ENCODE results near the gene SCYL2. TPM values are rescaled to one million over a fixed set of nuclear protein-coding genes. Genes with fewer than 3 reads are reported as not detected.

The SCYL2 gene
- 31.8 and 33.8 TPM in 2 replicates for total RNA-seq

GRCh38 chr12:100266835-100267602 is at the start of gene SCYL2, which contains the start of gene DEPDC4:
Gene SCYL2, plus strand, starts transcription at chr12:100267177. Its CDS starts 15,794 bp downstream, at chr12:100282971.
Gene DEPDC4, minus strand, starts transcription at chr12:100267079. Its CDS starts 3 bp downstream, at chr12:100267076.

GRCh38 chr12:100356644-100357223 is 89.8 kb downstream of the SCYL2 start, which contains the start of gene SLC17A8:
Gene SLC17A8, plus strand, starts transcription at chr12:100357074. Its CDS starts 318 bp downstream, at chr12:100357392.

Other genes with a start within 250 kb of the SCYL2 start
- 13.4 and 14.0 TPM in 2 replicates for gene BLTP3B, start 124.3 kb upstream of the SCYL2 start, total RNA-seq
- gene ACTR6, start 66.4 kb upstream of the SCYL2 start, total RNA-seq, result 10.5 and 11.1 TPM in 2 replicates
- 0.54 and 0.75 TPM in 2 replicates for gene DEPDC4, start 98 bp upstream of the SCYL2 start, total RNA-seq
- gene SLC17A8, start 89.9 kb downstream of the SCYL2 start, total RNA-seq, result not detected in 2 replicates
- not detected in 2 replicates for gene NR1H4, start 206.7 kb downstream of the SCYL2 start, total RNA-seq